Stimulated activated CD8-positive, alpha-beta memory T cell treated with anti-CD3 and anti-CD28 coated beads, Interleukin-4, amount 100 ng/mL, for 48 hours (primary cell): ENCODE results near the gene SCT.

Experiments used
- DNase-seq: peaks from one replicate; pipeline ENCODE4 v3.0.0-alpha.2; 2020

SCT gene

GRCh38 chr11:643366-643765, 16.4 kb upstream of the SCT start:
- no peak for DNase-seq

- DNase-seq, result no peak
These were observed 14.9 kb upstream of the SCT start for GRCh38 chr11:641806-642370.

- no peak for DNase-seq
These were observed 13.2 kb upstream of the SCT start for GRCh38 chr11:640021-640706.

GRCh38 chr11:639332-639955, 12.5 kb upstream of the SCT start:
- DNase-seq, result no peak

GRCh38 chr11:638631-639331, 11.8 kb upstream of the SCT start:
- DNase-seq, result no peak

- no peak for DNase-seq
These were observed 10.9 kb upstream of the SCT start for GRCh38 chr11:637593-638521.

GRCh38 chr11:637333-637592, 10.3 kb upstream of the SCT start:
- no peak for DNase-seq

GRCh38 chr11:636511-637332, 9.7 kb upstream of the SCT start, which contains the start of gene DRD4:
TSS of gene DRD4 (plus strand) at chr11:637269. CDS start at chr11:637305, 36 bp downstream.
- no peak for DNase-seq

GRCh38 chr11:635945-636510, 9.0 kb upstream of the SCT start:
- no peak for DNase-seq

- DNase-seq, result no peak
These were observed 3.9 kb upstream of the SCT start for GRCh38 chr11:630871-631270.

- no peak for DNase-seq
These were observed 2.2 kb upstream of the SCT start for GRCh38 chr11:629237-629583.

- no peak for DNase-seq
These were observed 1.1 kb upstream of the SCT start for GRCh38 chr11:628056-628455.

GRCh38 chr11:627308-627576, 261 bp upstream of the SCT start:
- DNase-seq, result no peak

- DNase-seq, result no peak
These were observed 1.2 kb downstream of the SCT start for GRCh38 chr11:625636-626268.

GRCh38 chr11:624705-625635, 2.0 kb downstream of the SCT start, which contains the start of gene CDHR5:
TSS of gene CDHR5 (minus strand) at chr11:624955. CDS start at chr11:624902, 53 bp downstream.
- no peak for DNase-seq

GRCh38 chr11:623999-624704, 2.8 kb downstream of the SCT start:
- DNase-seq, result no peak

- DNase-seq, result no peak
These were observed 3.6 kb downstream of the SCT start for GRCh38 chr11:623349-623869.

GRCh38 chr11:621838-622237, 5.1 kb downstream of the SCT start:
- DNase-seq, result no peak
